HG03045 (cell line): ENCODE data around the gene FABP6.
"Not testable (repeated sequence)": the region's sequence is repeated elsewhere in the genome, so short reads cannot be mapped to it uniquely, and the experiment has no call there.

Experiments
- ATAC-seq: cut with Tn5 transposase; IDR thresholded peaks from one replicate; pipeline ENCODE4 v1.9.1; 2021; ENCODE audit warnings: mild to moderate bottlenecking, moderate library complexity; ENCODE audit not compliant: unreplicated experiment

Gene FABP6

DNA sequence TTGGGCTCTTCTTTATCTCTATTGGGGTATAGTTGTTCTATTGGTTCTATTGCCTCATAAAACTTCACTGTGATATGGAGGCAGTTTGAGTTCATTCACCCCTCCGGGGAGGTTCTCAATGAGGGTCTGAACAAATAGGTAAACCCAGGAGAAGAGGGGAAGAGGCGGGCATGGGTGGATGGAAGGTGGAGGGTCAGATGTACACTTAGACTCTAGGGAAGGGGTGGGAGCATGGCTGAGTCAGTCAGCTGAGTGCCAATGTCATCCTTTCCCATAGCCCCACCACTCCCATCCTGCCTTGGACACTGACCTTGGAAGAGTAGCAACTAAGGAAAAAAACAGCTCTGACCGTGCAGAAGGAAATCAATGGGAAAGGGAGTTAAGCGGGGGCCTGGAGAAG is 9.9 kb upstream of the FABP6 start:
- ATAC-seq = no peak

DNA sequence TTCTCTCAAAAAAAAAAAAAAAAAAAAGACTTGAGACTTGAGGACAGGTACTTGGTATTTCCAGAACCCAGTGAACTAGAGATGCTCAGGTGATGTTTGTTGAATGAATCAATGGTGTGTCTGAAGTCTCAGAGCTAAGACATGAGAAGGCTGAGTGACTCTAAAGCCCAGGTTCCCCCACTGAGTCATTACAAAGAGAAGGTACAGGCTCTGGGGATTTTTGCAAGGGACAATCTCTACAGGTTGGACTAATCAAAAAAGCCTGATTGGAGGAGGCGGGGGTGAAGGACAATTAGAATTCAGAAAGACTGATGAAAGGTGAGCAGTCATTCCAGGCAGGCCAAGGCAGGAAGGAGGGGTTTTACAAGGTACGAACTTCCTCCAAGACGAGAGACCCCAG is 8.2 kb upstream of the FABP6 start:
- peak; percentile 74 for ATAC-seq

GRCh38 chr5:160227012-160227411 is 2.3 kb upstream of the FABP6 start:
- ATAC-seq = no peak

GRCh38 chr5:160230686-160231527 is 1.6 kb downstream of the FABP6 start:
- ATAC-seq = peak; percentile 69

DNA sequence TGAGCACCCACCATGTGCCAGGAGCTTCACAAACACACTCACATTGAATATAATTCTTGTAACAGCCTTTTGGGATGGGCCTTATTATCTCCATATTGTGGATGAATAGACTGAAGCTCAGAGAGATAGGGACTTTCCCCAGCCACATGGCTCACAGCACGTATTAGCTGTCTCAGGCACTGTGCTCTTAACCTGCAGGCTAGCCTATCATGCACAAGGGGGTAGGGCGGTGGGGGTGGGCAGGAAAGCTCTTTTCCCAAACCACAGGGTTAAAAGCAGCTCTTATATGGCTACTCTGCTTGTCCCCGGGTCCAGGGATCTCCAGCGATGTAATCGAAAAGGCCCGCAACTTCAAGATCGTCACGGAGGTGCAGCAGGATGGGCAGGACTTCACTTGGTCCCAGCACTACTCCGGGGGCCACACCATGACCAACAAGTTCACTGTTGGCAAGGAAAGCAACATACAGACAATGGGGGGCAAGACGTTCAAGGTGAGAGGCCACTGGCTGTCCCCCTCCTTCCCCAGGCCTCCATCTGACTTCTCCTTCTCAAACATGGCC is 2.6 kb downstream of the FABP6 start:
- no peak for ATAC-seq

- no peak for ATAC-seq
These were observed 3.9 kb downstream of the FABP6 start for GRCh38 chr5:160233215-160233614.

- no peak for ATAC-seq
These were observed 6.4 kb downstream of the FABP6 start for GRCh38 chr5:160235731-160236130.

- ATAC-seq = no peak
These were observed 8.3 kb downstream of the FABP6 start for GRCh38 chr5:160237571-160238093.

DNA sequence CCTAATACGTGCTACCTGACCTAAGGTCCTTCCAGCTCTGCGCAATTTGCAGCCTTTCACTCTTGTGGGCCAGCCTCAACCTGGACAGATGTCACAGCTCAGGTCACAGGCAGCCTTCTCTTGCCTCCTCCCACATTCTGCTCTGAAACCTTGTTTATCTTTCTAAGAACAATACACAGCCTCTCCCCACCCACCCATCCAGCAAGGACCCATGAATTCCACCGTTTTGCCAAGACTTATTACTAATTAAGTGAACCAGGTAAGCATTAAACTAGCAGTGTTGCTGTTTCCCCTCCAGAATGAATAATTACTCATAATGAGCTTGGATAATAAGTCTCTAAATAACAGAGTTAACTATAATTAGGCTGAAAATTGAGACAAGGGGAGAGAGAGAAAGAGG is 11.0 kb downstream of the FABP6 start:
- no peak for ATAC-seq

DNA sequence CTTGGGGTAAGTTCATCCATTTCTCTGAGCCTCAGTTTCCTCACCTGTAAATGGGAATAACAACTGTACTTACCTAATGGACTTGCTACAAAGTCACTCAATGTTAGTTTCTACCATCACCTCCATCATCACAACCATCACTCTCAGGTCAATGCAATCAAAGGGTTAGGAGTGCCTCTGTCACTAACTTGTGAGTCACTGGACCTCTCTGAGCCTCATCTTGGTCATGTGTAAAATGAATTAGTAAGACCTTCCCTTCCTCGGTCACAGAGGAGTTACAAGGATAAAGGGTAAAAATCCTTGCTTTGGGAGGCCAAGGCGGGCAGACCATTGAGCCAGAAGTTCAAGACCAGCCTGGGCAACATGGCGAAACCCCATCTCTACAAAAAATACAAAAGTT is 12.8 kb downstream of the FABP6 start:
- ATAC-seq = no peak

DNA sequence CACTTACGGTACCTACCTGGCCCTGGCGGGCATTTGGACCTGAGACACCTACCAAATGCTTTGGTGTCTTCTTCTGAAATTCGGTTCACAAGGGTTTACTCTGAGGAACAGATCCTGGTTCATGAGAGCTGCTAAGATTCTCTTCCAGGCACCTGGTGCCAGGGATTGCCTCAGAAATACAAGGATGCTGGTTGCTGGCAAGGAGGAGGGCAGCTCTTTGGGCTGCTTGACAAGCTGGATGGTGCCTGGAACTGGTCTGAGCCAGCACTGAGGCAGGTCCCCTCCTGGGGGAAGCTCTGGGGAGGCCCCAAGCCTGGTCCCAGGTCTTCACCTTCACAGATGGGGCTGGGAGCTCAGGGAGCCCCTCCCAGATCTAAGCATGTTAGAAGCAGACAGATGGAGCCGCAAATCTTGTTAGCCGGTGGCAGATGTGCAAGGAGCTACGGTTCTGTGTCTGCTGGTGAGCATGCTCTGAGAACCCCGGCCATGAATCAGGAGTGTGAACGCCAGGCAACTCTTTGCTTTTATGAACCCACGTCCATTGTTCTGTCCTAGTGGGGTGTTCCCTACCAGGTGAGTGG is 16.3 kb downstream of the FABP6 start:
- ATAC-seq = no peak

DNA sequence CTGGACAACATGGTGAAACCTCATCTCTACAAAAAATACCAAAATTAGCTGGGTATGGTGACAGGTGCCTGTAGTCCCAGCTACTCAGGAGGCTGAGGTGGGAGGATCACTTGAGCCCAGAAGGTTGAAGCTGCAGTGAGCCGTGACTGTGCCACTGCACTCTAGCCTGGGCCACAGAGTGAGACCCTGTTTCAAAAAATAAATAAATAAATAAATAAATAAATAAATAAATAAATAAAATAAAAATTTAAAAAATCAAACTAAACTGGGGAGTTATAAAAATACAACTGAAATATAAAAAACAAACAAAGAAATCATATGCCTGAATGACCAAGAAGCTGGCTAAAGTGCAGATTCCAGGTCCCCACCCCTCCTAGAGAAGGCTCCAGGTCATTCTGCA is 20.3 kb downstream of the FABP6 start:
- ATAC-seq = not testable (repeated sequence)

DNA sequence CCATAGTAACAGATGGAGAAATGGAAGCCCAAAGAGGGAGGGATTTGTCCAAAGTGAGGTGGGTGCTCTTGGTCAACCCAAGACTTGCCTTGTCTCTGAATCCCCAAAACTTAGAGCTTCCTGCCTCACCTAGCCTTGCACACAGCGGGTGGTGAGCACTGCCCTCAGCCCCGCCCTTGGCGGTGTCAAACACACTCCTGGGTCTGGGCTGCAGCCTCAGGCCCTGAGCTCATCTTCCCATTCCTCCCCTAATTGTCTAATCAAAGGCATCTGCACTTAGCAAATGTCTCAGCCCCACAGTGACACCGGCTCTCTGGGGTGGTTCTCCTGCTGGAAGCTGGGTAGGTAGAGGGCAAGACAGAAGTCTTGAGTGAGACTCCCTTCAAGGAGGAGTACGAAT is 20.9 kb downstream of the FABP6 start:
- no peak for ATAC-seq

- no peak for ATAC-seq
These were observed 21.5 kb downstream of the FABP6 start for GRCh38 chr5:160250826-160251225.

DNA sequence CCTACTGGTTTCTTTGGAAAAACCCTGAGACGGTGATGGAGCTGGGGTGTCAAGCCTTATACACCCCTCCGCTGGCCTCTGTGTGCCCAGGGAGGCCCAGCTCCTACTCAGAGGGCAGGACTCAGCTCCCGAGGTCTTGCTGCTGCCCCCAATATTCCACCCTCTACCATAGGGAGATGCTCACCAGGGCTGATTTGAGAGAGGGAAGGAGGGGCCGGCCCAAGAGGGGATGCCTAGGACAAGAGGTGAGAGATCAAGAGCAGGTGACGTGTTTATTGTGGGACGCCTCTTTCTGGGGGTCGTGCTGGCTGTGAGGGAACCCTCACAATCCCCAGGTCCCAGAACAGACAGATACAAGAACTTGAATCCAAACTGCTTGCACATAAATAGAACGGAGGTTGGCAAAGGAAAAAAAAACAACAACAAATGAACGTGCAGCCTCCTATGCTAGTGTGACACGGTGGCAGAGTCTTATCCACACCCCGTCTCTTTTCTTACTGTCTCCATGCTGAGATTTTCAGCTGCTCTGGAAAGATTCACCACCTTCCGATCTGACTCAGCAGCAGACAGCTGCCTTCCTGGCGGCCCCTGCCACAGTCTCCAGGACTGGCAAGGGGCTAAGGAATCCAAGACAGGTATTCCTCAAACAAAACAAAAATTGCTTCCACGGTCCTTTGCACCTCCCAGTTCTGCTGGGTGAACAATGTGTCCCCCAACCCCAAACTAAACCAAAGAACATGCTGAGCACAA is 22.3 kb downstream of the FABP6 start:
- no peak for ATAC-seq

DNA sequence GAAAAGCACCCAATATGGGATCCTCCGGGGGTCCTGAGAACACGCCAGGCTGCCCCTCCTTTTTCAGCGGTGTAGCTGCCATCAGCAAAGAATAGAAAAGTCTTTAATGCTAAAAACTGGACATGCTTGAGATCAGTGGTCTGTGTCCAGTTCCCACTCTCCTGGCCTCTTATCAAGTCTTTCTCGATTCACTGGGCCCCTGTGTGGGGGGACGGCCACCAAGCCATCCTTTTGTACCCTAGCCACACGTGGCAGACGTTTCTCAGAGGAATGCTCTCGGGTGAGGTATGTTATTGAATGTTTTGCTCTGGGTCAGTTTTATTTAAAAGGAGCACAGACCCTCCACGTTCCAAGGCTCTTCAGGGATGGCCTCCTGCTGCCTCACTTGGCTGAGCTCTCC is 23.6 kb downstream of the FABP6 start:
- no peak for ATAC-seq

GRCh38 chr5:160253441-160253840 is 24.1 kb downstream of the FABP6 start:
- ATAC-seq = no peak

DNA sequence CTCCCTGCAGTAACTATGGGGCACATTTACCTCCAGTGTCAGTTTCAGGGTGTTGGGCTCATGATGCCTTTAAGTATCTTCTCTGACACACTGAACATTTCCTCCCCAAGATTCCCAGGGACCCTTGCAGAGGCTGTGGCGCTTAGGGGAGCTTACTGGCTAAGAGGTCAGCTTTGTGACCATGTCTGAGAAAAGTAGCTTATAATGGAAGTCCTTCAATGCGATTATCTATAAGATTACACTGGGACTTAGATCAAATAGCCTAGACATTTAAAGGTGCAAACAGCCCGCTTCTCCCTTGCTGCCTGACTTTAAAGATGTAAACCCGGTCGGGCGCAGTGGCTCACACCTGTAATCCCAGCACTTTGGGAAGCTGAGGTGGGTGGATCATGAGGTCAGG is 25.4 kb downstream of the FABP6 start:
- no peak for ATAC-seq

- ATAC-seq = no peak
These were observed 30.0 kb downstream of the FABP6 start for GRCh38 chr5:160259341-160259740.

- ATAC-seq = no peak
These were observed 30.9 kb downstream of the FABP6 start for GRCh38 chr5:160260006-160260775.
